DMS153 treated with DMSO at 0.1 percent for 48 hours (cell line): ENCODE data around the gene LHFPL6.
A peak's percentile ranks its signal among the peaks of the same experiment; 100 is the strongest.
"Not testable (repeated sequence)": the region's sequence is repeated elsewhere in the genome, so short reads cannot be mapped to it uniquely, and the experiment has no call there.

Experiments used
- DNase-seq: peaks from one replicate; lab custom pipeline; 2025; ENCODE audit not compliant: unreplicated experiment; lab: John Stamatoyannopoulos, UW

Gene LHFPL6

GRCh38 chr13:39364947-39365468 is 238.0 kb downstream of the LHFPL6 start:
- DNase-seq: peak; percentile 75

GRCh38 chr13:39363382-39363772 is 239.6 kb downstream of the LHFPL6 start:
- DNase-seq: peak; percentile 29

GRCh38 chr13:39362652-39363381 is 240.2 kb downstream of the LHFPL6 start:
- no peak for DNase-seq

GRCh38 chr13:39353988-39354387 is 249.0 kb downstream of the LHFPL6 start:
- no peak for DNase-seq

GRCh38 chr13:39350461-39350881 is 252.5 kb downstream of the LHFPL6 start:
- no peak for DNase-seq

- DNase-seq: no peak
Measured at GRCh38 chr13:39349391-39349960, 253.5 kb downstream of the LHFPL6 start.

- DNase-seq: no peak
Measured at GRCh38 chr13:39347926-39348901, 254.8 kb downstream of the LHFPL6 start.

GRCh38 chr13:39345982-39346381 is 257.0 kb downstream of the LHFPL6 start:
- no peak for DNase-seq

- DNase-seq: no peak
Measured at GRCh38 chr13:39341251-39341650, 261.7 kb downstream of the LHFPL6 start.

GRCh38 chr13:39338114-39338513 is 264.9 kb downstream of the LHFPL6 start:
- DNase-seq: not testable (repeated sequence)

- DNase-seq: no peak
Measured at GRCh38 chr13:39336937-39337336, 266.1 kb downstream of the LHFPL6 start.

- no peak for DNase-seq
Measured at GRCh38 chr13:39336207-39336606, 266.8 kb downstream of the LHFPL6 start.

- no peak for DNase-seq
Measured at GRCh38 chr13:39335721-39336120, 267.3 kb downstream of the LHFPL6 start.

GRCh38 chr13:39330504-39330903 is 272.5 kb downstream of the LHFPL6 start:
- DNase-seq: no peak

- DNase-seq: no peak
Measured at GRCh38 chr13:39329182-39329639, 273.8 kb downstream of the LHFPL6 start.

GRCh38 chr13:39327172-39327479 is 275.9 kb downstream of the LHFPL6 start:
- no peak for DNase-seq

- no peak for DNase-seq
Measured at GRCh38 chr13:39326469-39327171, 276.4 kb downstream of the LHFPL6 start.

GRCh38 chr13:39324806-39325311 is 278.1 kb downstream of the LHFPL6 start:
- DNase-seq: no peak

- no peak for DNase-seq
Measured at GRCh38 chr13:39322836-39323585, 280.0 kb downstream of the LHFPL6 start.

GRCh38 chr13:39321574-39321973 is 281.4 kb downstream of the LHFPL6 start:
- DNase-seq: no peak
